ENCODE measurements around the gene RBM15B.

RBM15B gene

GRCh38 chr3:51400166-51400565, 9.1 kb downstream of the RBM15B start:
- Histone ChIP-seq H3K36me3 (ENCODE audit: control insufficient read depth in 1 of 2, insufficient read depth in 2 of 2, low read length in 2 of 2) (peaks cover 48 to 76% of the 10 kb centered on the region in 2 donors), H3K9ac (ENCODE audit: low read depth in 1 of 2, low read length in 2 of 2) (no peak overlapping the region), H3K4me3 (ENCODE audit: low read depth in 1 of 2, low read length in 2 of 2) (no peak overlapping the region), H3K4me1 (ENCODE audit: control insufficient read depth in 1 of 2, insufficient read depth in 2 of 2, low read length in 2 of 2) (peaks cover 3 to 6% of the 10 kb centered on the region in 2 donors), H3K9me3 (ENCODE audit: control insufficient read depth in 1 of 2, low read length in 2 of 2) (no peaks in the 10 kb centered on the region), H3K27me3 (ENCODE audit: control insufficient read depth in 1 of 2, insufficient read depth in 2 of 2, low read length in 2 of 2) (no peaks in the 10 kb centered on the region), H3K27ac (ENCODE audit: low read depth, low read length) (no peak overlapping the region)

GRCh38 chr3:51401735-51402134, 10.7 kb downstream of the RBM15B start:
- Histone ChIP-seq H3K36me3 (ENCODE audit: control insufficient read depth in 1 of 2, insufficient read depth in 2 of 2, low read length in 2 of 2) (peaks cover 39 to 64% of the 10 kb centered on the region in 2 donors), H3K9ac (ENCODE audit: low read depth in 1 of 2, low read length in 2 of 2) (no peak overlapping the region), H3K27ac (ENCODE audit: low read depth, low read length) (no peak overlapping the region), H3K27me3 (ENCODE audit: control insufficient read depth in 1 of 2, insufficient read depth in 2 of 2, low read length in 2 of 2) (no peaks in the 10 kb centered on the region), H3K9me3 (ENCODE audit: control insufficient read depth in 1 of 2, low read length in 2 of 2) (no peaks in the 10 kb centered on the region), H3K4me3 (ENCODE audit: low read depth in 1 of 2, low read length in 2 of 2) (no peak overlapping the region), H3K4me1 (ENCODE audit: control insufficient read depth in 1 of 2, insufficient read depth in 2 of 2, low read length in 2 of 2) (peaks cover 0 to 6% of the 10 kb centered on the region in 2 donors)

GRCh38 chr3:51403675-51404074, 12.6 kb downstream of the RBM15B start:
- H3K27me3 ChIP-seq (ENCODE audit: control insufficient read depth in 1 of 2, insufficient read depth in 2 of 2, low read length in 2 of 2): no peaks in the 10 kb centered on the region
- peaks cover 0 to 14% of the 10 kb centered on the region in 2 donors for H3K4me1 ChIP-seq (ENCODE audit: control insufficient read depth in 1 of 2, insufficient read depth in 2 of 2, low read length in 2 of 2)
- no peak overlapping the region for H3K4me3 ChIP-seq (ENCODE audit: low read depth in 1 of 2, low read length in 2 of 2)
- no peaks in the 10 kb centered on the region for H3K9me3 ChIP-seq (ENCODE audit: control insufficient read depth in 1 of 2, low read length in 2 of 2)
- no peak overlapping the region for H3K9ac ChIP-seq (ENCODE audit: low read depth in 1 of 2, low read length in 2 of 2)
- H3K27ac ChIP-seq (ENCODE audit: low read depth, low read length): no peak overlapping the region
- H3K36me3 ChIP-seq (ENCODE audit: control insufficient read depth in 1 of 2, insufficient read depth in 2 of 2, low read length in 2 of 2): peaks cover 34 to 49% of the 10 kb centered on the region in 2 donors

GRCh38 chr3:51408021-51408420, 16.9 kb downstream of the RBM15B start:
- H3K4me3 ChIP-seq (ENCODE audit: low read depth in 1 of 2, low read length in 2 of 2): no peak overlapping the region
- H3K9me3 ChIP-seq (ENCODE audit: control insufficient read depth in 1 of 2, low read length in 2 of 2): no peaks in the 10 kb centered on the region
- H3K36me3 ChIP-seq (ENCODE audit: control insufficient read depth in 1 of 2, insufficient read depth in 2 of 2, low read length in 2 of 2): peaks cover 27 to 56% of the 10 kb centered on the region in 2 donors
- no peak overlapping the region for H3K27ac ChIP-seq (ENCODE audit: low read depth, low read length)
- H3K9ac ChIP-seq (ENCODE audit: low read depth in 1 of 2, low read length in 2 of 2): no peak overlapping the region
- H3K27me3 ChIP-seq (ENCODE audit: control insufficient read depth in 1 of 2, insufficient read depth in 2 of 2, low read length in 2 of 2): no peaks in the 10 kb centered on the region
- H3K4me1 ChIP-seq (ENCODE audit: control insufficient read depth in 1 of 2, insufficient read depth in 2 of 2, low read length in 2 of 2): peaks cover 0 to 14% of the 10 kb centered on the region in 2 donors

- Histone ChIP-seq H3K9me3 (ENCODE audit: control insufficient read depth in 1 of 2, low read length in 2 of 2) (no peaks in the 10 kb centered on the region), H3K27me3 (ENCODE audit: control insufficient read depth in 1 of 2, insufficient read depth in 2 of 2, low read length in 2 of 2) (no peaks in the 10 kb centered on the region), H3K36me3 (ENCODE audit: control insufficient read depth in 1 of 2, insufficient read depth in 2 of 2, low read length in 2 of 2) (peaks cover 22 to 57% of the 10 kb centered on the region in 2 donors), H3K9ac (ENCODE audit: low read depth in 1 of 2, low read length in 2 of 2) (no peak overlapping the region), H3K4me3 (ENCODE audit: low read depth in 1 of 2, low read length in 2 of 2) (no peak overlapping the region), H3K4me1 (ENCODE audit: control insufficient read depth in 1 of 2, insufficient read depth in 2 of 2, low read length in 2 of 2) (peaks cover 0 to 14% of the 10 kb centered on the region in 2 donors), H3K27ac (ENCODE audit: low read depth, low read length) (no peak overlapping the region)
Observed at GRCh38 chr3:51408813-51409212, 17.7 kb downstream of the RBM15B start.

GRCh38 chr3:51422211-51422610, 31.1 kb downstream of the RBM15B start:
- Histone ChIP-seq H3K9ac (ENCODE audit: low read depth in 1 of 2, low read length in 2 of 2) (no peak overlapping the region), H3K4me3 (ENCODE audit: low read depth in 1 of 2, low read length in 2 of 2) (no peak overlapping the region), H3K36me3 (ENCODE audit: control insufficient read depth in 1 of 2, insufficient read depth in 2 of 2, low read length in 2 of 2) (peaks cover 27 to 45% of the 10 kb centered on the region in 2 donors), H3K27me3 (ENCODE audit: control insufficient read depth in 1 of 2, insufficient read depth in 2 of 2, low read length in 2 of 2) (no peaks in the 10 kb centered on the region), H3K9me3 (ENCODE audit: control insufficient read depth in 1 of 2, low read length in 2 of 2) (no peaks in the 10 kb centered on the region), H3K27ac (ENCODE audit: low read depth, low read length) (no peak overlapping the region), H3K4me1 (ENCODE audit: control insufficient read depth in 1 of 2, insufficient read depth in 2 of 2, low read length in 2 of 2) (no peaks in the 10 kb centered on the region)

GRCh38 chr3:51426921-51427320, 35.8 kb downstream of the RBM15B start:
- no peak overlapping the region for H3K9ac ChIP-seq (ENCODE audit: low read depth in 1 of 2, low read length in 2 of 2)
- no peak overlapping the region for H3K27ac ChIP-seq (ENCODE audit: low read depth, low read length)
- H3K9me3 ChIP-seq (ENCODE audit: control insufficient read depth in 1 of 2, low read length in 2 of 2): no peaks in the 10 kb centered on the region
- H3K4me1 ChIP-seq (ENCODE audit: control insufficient read depth in 1 of 2, insufficient read depth in 2 of 2, low read length in 2 of 2): no peaks in the 10 kb centered on the region
- no peak overlapping the region for H3K4me3 ChIP-seq (ENCODE audit: low read depth in 1 of 2, low read length in 2 of 2)
- no peaks in the 10 kb centered on the region for H3K27me3 ChIP-seq (ENCODE audit: control insufficient read depth in 1 of 2, insufficient read depth in 2 of 2, low read length in 2 of 2)
- H3K36me3 ChIP-seq (ENCODE audit: control insufficient read depth in 1 of 2, insufficient read depth in 2 of 2, low read length in 2 of 2): peaks cover 13 to 42% of the 10 kb centered on the region in 2 donors

- Histone ChIP-seq H3K4me3 (ENCODE audit: low read depth in 1 of 2, low read length in 2 of 2) (no peak overlapping the region), H3K36me3 (ENCODE audit: control insufficient read depth in 1 of 2, insufficient read depth in 2 of 2, low read length in 2 of 2) (peaks cover 8 to 47% of the 10 kb centered on the region in 2 donors), H3K4me1 (ENCODE audit: control insufficient read depth in 1 of 2, insufficient read depth in 2 of 2, low read length in 2 of 2) (no peaks in the 10 kb centered on the region), H3K9me3 (ENCODE audit: control insufficient read depth in 1 of 2, low read length in 2 of 2) (no peaks in the 10 kb centered on the region), H3K27me3 (ENCODE audit: control insufficient read depth in 1 of 2, insufficient read depth in 2 of 2, low read length in 2 of 2) (no peaks in the 10 kb centered on the region), H3K27ac (ENCODE audit: low read depth, low read length) (no peak overlapping the region), H3K9ac (ENCODE audit: low read depth in 1 of 2, low read length in 2 of 2) (no peak overlapping the region)
Observed at GRCh38 chr3:51429138-51429537, 38.1 kb downstream of the RBM15B start.

- no peaks in the 10 kb centered on the region for H3K4me1 ChIP-seq (ENCODE audit: control insufficient read depth in 1 of 2, insufficient read depth in 2 of 2, low read length in 2 of 2)
- peaks cover 2 to 53% of the 10 kb centered on the region in 2 donors for H3K36me3 ChIP-seq (ENCODE audit: control insufficient read depth in 1 of 2, insufficient read depth in 2 of 2, low read length in 2 of 2)
- no peak overlapping the region for H3K9ac ChIP-seq (ENCODE audit: low read depth in 1 of 2, low read length in 2 of 2)
- H3K27ac ChIP-seq (ENCODE audit: low read depth, low read length): no peak overlapping the region
- H3K9me3 ChIP-seq (ENCODE audit: control insufficient read depth in 1 of 2, low read length in 2 of 2): no peaks in the 10 kb centered on the region
- no peak overlapping the region for H3K4me3 ChIP-seq (ENCODE audit: low read depth in 1 of 2, low read length in 2 of 2)
- H3K27me3 ChIP-seq (ENCODE audit: control insufficient read depth in 1 of 2, insufficient read depth in 2 of 2, low read length in 2 of 2): no peaks in the 10 kb centered on the region
Observed at GRCh38 chr3:51434110-51434509, 43.0 kb downstream of the RBM15B start.

GRCh38 chr3:51434746-51435327, 43.8 kb downstream of the RBM15B start:
- Histone ChIP-seq H3K4me1 (ENCODE audit: control insufficient read depth in 1 of 2, insufficient read depth in 2 of 2, low read length in 2 of 2) (no peaks in the 10 kb centered on the region), H3K9ac (ENCODE audit: low read depth in 1 of 2, low read length in 2 of 2) (no peak overlapping the region), H3K4me3 (ENCODE audit: low read depth in 1 of 2, low read length in 2 of 2) (no peak overlapping the region), H3K27me3 (ENCODE audit: control insufficient read depth in 1 of 2, insufficient read depth in 2 of 2, low read length in 2 of 2) (no peaks in the 10 kb centered on the region), H3K9me3 (ENCODE audit: control insufficient read depth in 1 of 2, low read length in 2 of 2) (no peaks in the 10 kb centered on the region), H3K27ac (ENCODE audit: low read depth, low read length) (no peak overlapping the region), H3K36me3 (ENCODE audit: control insufficient read depth in 1 of 2, insufficient read depth in 2 of 2, low read length in 2 of 2) (peaks cover 0 to 52% of the 10 kb centered on the region in 2 donors)

All from duodenal mucosa (tissue), 2 donors.